ENCODE measurements around the gene LSS.

The LSS gene

GRCh38 chr21:46228345-46229051 lies at the start of gene LSS:
TSS of gene LSS (minus strand) at chr21:46228774. CDS start at chr21:46228745, 29 bp downstream.
- peak; percentile 93 to 96 for DNase-seq (ENCODE audit: low read depth in 1 of 2, low spot score in 1 of 2)

GRCh38 chr21:46274797-46275390 lies 46.3 kb upstream of the LSS start:
- DNase-seq (ENCODE audit: low read depth in 1 of 2, low spot score in 1 of 2): no peak

- DNase-seq (ENCODE audit: low read depth in 1 of 2, low spot score in 1 of 2): no peak
Measured at GRCh38 chr21:46273341-46273740, 44.8 kb upstream of the LSS start.

GRCh38 chr21:46269466-46269865 lies 40.9 kb upstream of the LSS start:
- no peak for DNase-seq (ENCODE audit: low read depth in 1 of 2, low spot score in 1 of 2)

GRCh38 chr21:46268371-46268770 lies 39.8 kb upstream of the LSS start:
- no peak for DNase-seq (ENCODE audit: low read depth in 1 of 2, low spot score in 1 of 2)

- no peak for DNase-seq (ENCODE audit: low read depth in 1 of 2, low spot score in 1 of 2)
Measured at GRCh38 chr21:46266946-46267345, 38.4 kb upstream of the LSS start.

- DNase-seq (ENCODE audit: low read depth in 1 of 2, low spot score in 1 of 2): no peak
Measured at GRCh38 chr21:46265736-46266525, 37.4 kb upstream of the LSS start.

- no peak for DNase-seq (ENCODE audit: low read depth in 1 of 2, low spot score in 1 of 2)
Measured at GRCh38 chr21:46264690-46265144, 36.1 kb upstream of the LSS start.

GRCh38 chr21:46264046-46264689 lies 35.6 kb upstream of the LSS start:
- no peak for DNase-seq (ENCODE audit: low read depth in 1 of 2, low spot score in 1 of 2)

GRCh38 chr21:46256501-46256994 lies 28.0 kb upstream of the LSS start:
- no peak for DNase-seq (ENCODE audit: low read depth in 1 of 2, low spot score in 1 of 2)

GRCh38 chr21:46255758-46256337 lies 27.3 kb upstream of the LSS start:
- DNase-seq (ENCODE audit: low read depth in 1 of 2, low spot score in 1 of 2): no peak

- no peak for DNase-seq (ENCODE audit: low read depth in 1 of 2, low spot score in 1 of 2)
Measured at GRCh38 chr21:46255166-46255565, 26.6 kb upstream of the LSS start.

GRCh38 chr21:46254208-46254975 lies 25.8 kb upstream of the LSS start:
- DNase-seq (ENCODE audit: low read depth in 1 of 2, low spot score in 1 of 2): no peak

GRCh38 chr21:46253610-46254124 lies 25.1 kb upstream of the LSS start:
- peak in 1 of 2 donors; percentile 10 for DNase-seq (ENCODE audit: low read depth in 1 of 2, low spot score in 1 of 2)

GRCh38 chr21:46252840-46253239 lies 24.3 kb upstream of the LSS start:
- no peak for DNase-seq (ENCODE audit: low read depth in 1 of 2, low spot score in 1 of 2)

- no peak for DNase-seq (ENCODE audit: low read depth in 1 of 2, low spot score in 1 of 2)
Measured at GRCh38 chr21:46250146-46250725, 21.7 kb upstream of the LSS start.

- DNase-seq (ENCODE audit: low read depth in 1 of 2, low spot score in 1 of 2): no peak
Measured at GRCh38 chr21:46248827-46249226, 20.3 kb upstream of the LSS start.

- DNase-seq (ENCODE audit: low read depth in 1 of 2, low spot score in 1 of 2): no peak
Measured at GRCh38 chr21:46248422-46248782, 19.8 kb upstream of the LSS start.

GRCh38 chr21:46247699-46248421 lies 19.3 kb upstream of the LSS start:
- no peak for DNase-seq (ENCODE audit: low read depth in 1 of 2, low spot score in 1 of 2)
